Measurements from ENCODE around the gene VWA5B1. TPM values are rescaled to one million over a fixed set of nuclear protein-coding genes. Genes with fewer than 3 reads are reported as not detected.

The VWA5B1 gene
- total RNA-seq, 2 donors from 2014 or later = 0.44 TPM; not detected in 1

DNA sequence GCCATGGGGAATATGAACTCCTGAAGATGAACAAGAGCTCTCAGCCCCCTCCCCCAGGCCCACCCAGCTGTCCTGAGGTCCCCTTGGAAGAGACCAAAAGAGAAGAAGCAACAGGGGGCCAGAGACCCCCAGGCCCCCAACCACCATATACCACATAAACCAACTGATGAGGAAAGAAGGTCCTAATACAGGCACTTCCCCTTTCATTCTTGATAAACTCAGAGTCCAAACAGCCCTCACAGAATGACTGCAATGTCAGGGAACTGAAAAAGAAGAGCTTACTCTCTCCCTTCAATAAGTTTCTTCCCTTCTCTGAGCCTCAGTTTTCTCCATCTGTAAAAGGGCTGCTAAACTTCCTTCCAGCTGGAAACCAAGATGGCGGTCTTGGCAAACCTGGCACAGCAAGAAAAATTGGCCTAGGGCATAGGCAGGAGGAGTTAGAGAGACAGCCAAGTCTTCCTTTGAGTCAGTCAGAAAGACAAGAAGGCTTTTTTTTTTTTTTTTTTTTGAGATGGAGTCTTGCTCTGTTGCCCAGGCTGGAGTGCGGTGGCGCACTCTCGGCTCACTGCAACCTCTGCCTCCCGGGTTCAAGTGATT, 90.5 kb downstream of the VWA5B1 start:
- peaks cover 78% of the 10 kb centered on the region for H3K27me3 Mint-ChIP-seq (ENCODE audit: insufficient read depth)
- no peak overlapping the region for H3K4me3 ChIP-seq (ENCODE audit: low read length)
- TF ChIP-seq, protein P1, sequence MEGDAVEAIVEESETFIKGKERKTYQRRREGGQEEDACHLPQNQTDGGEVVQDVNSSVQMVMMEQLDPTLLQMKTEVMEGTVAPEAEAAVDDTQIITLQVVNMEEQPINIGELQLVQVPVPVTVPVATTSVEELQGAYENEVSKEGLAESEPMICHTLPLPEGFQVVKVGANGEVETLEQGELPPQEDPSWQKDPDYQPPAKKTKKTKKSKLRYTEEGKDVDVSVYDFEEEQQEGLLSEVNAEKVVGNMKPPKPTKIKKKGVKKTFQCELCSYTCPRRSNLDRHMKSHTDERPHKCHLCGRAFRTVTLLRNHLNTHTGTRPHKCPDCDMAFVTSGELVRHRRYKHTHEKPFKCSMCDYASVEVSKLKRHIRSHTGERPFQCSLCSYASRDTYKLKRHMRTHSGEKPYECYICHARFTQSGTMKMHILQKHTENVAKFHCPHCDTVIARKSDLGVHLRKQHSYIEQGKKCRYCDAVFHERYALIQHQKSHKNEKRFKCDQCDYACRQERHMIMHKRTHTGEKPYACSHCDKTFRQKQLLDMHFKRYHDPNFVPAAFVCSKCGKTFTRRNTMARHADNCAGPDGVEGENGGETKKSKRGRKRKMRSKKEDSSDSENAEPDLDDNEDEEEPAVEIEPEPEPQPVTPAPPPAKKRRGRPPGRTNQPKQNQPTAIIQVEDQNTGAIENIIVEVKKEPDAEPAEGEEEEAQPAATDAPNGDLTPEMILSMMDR (conservative IDR thresholded peaks at IDR 0.05) = no peak

GRCh38 chr1:20381961-20382360, 91.3 kb downstream of the VWA5B1 start:
- no peaks in the 10 kb centered on the region for H3K36me3 Mint-ChIP-seq (ENCODE audit: low read depth)
- no peaks in the 10 kb centered on the region for H3K36me3 ChIP-seq (ENCODE audit: control insufficient read depth, insufficient read depth, low read length)
- no peak overlapping the region for H3K27ac Mint-ChIP-seq
- no peaks in the 10 kb centered on the region for H3K9me3 Mint-ChIP-seq
- 83 to 95% methylated on average over 1 to 2 of the region's 2 CpGs for WGBS, 2 experiments (ENCODE audit: insufficient coverage in 1 of 2, insufficient read length in 1 of 2)
- peaks cover 78% of the 10 kb centered on the region for H3K27me3 Mint-ChIP-seq (ENCODE audit: insufficient read depth)
- no peak overlapping the region for H3K9ac ChIP-seq (ENCODE audit: extremely low read depth, low read length, poor library complexity, severe bottlenecking)
- no peak for DNase-seq
- H3K4me3 ChIP-seq (ENCODE audit: low read length) = no peak overlapping the region
- TF ChIP-seq, protein P1 (conservative IDR thresholded peaks at IDR 0.05) = no peak
- no peak overlapping the region for H3K4me3 Mint-ChIP-seq
- H3K27ac ChIP-seq (ENCODE audit: low read depth, low read length) = no peak overlapping the region
- no peaks in the 10 kb centered on the region for H3K9me3 ChIP-seq (ENCODE audit: control insufficient read depth, low read length)
- peaks cover 16% of the 10 kb centered on the region for H3K4me1 Mint-ChIP-seq
- peaks cover 3% of the 10 kb centered on the region for H3K4me1 ChIP-seq (ENCODE audit: control insufficient read depth, insufficient read depth, low read length)
- peaks cover 58% of the 10 kb centered on the region for H3K27me3 ChIP-seq (ENCODE audit: control insufficient read depth, insufficient read depth, low read length, poor library complexity, severe bottlenecking)

More for the DNA sequence above, 90.5 kb downstream of the VWA5B1 start:
- peaks cover 13% of the 10 kb centered on the region for H3K4me1 Mint-ChIP-seq
- no peaks in the 10 kb centered on the region for H3K9me3 ChIP-seq (ENCODE audit: control insufficient read depth, low read length)
- H3K27ac ChIP-seq (ENCODE audit: low read depth, low read length) = no peak overlapping the region
- H3K4me3 Mint-ChIP-seq = no peak overlapping the region
- DNase-seq = no peak
- WGBS, 2 experiments (ENCODE audit: insufficient coverage in 1 of 2, insufficient read length in 1 of 2) = 94 to 95% methylated on average over 3 to 5 of the region's 5 CpGs
- H3K27ac Mint-ChIP-seq = no peak overlapping the region
- H3K27me3 ChIP-seq (ENCODE audit: control insufficient read depth, insufficient read depth, low read length, poor library complexity, severe bottlenecking) = peaks cover 60% of the 10 kb centered on the region
- H3K36me3 Mint-ChIP-seq (ENCODE audit: low read depth) = no peaks in the 10 kb centered on the region
- no peak overlapping the region for H3K9ac ChIP-seq (ENCODE audit: extremely low read depth, low read length, poor library complexity, severe bottlenecking)
- H3K36me3 ChIP-seq (ENCODE audit: control insufficient read depth, insufficient read depth, low read length) = no peaks in the 10 kb centered on the region
- no peaks in the 10 kb centered on the region for H3K9me3 Mint-ChIP-seq
- no peaks in the 10 kb centered on the region for H3K4me1 ChIP-seq (ENCODE audit: control insufficient read depth, insufficient read depth, low read length)

DNA sequence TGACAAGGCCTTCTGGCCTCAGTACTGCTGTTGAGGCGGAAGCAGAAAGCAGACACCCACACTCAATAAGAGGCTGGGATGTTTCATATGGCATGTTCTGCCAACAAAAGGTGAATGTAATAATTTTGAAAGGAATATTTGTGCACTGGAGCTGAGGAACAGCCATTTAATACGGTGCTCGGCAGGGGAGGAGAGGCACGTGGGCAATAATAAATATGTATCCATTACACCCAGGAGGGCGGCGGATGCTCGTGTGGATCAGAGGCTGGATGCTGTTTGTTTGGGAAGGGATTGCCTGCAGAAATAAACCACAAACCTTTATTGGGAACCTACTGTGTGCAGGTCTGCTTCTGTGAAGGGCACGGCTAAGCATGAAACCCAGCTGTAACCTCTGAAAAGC, 92.0 kb downstream of the VWA5B1 start:
- peaks cover 76% of the 10 kb centered on the region for H3K27me3 Mint-ChIP-seq (ENCODE audit: insufficient read depth)
- H3K4me3 ChIP-seq (ENCODE audit: low read length) = no peak overlapping the region

More for the DNA sequence above, 92.0 kb downstream of the VWA5B1 start:
- no peak overlapping the region for H3K27ac ChIP-seq (ENCODE audit: low read depth, low read length)
- peaks cover 3% of the 10 kb centered on the region for H3K4me1 ChIP-seq (ENCODE audit: control insufficient read depth, insufficient read depth, low read length)
- H3K9ac ChIP-seq (ENCODE audit: extremely low read depth, low read length, poor library complexity, severe bottlenecking) = no peak overlapping the region
- H3K9me3 Mint-ChIP-seq = no peaks in the 10 kb centered on the region
- H3K27me3 ChIP-seq (ENCODE audit: control insufficient read depth, insufficient read depth, low read length, poor library complexity, severe bottlenecking) = peaks cover 50% of the 10 kb centered on the region
- no peak overlapping the region for H3K27ac Mint-ChIP-seq
- no peaks in the 10 kb centered on the region for H3K9me3 ChIP-seq (ENCODE audit: control insufficient read depth, low read length)
- H3K36me3 Mint-ChIP-seq (ENCODE audit: low read depth) = no peaks in the 10 kb centered on the region
- no peak for DNase-seq
- H3K4me1 Mint-ChIP-seq = peaks cover 16% of the 10 kb centered on the region
- no peak overlapping the region for H3K4me3 Mint-ChIP-seq
- 88 to 100% methylated on average over 3 to 8 of the region's 8 CpGs for WGBS, 2 experiments (ENCODE audit: insufficient coverage in 1 of 2, insufficient read length in 1 of 2)
- no peaks in the 10 kb centered on the region for H3K36me3 ChIP-seq (ENCODE audit: control insufficient read depth, insufficient read depth, low read length)
- TF ChIP-seq, protein P1 (conservative IDR thresholded peaks at IDR 0.05) = no peak
